GM21576 (cell line): ENCODE measurements around the gene CLCC1.
"Not testable (repeated sequence)": the region's sequence is repeated elsewhere in the genome, so short reads cannot be mapped to it uniquely, and the experiment has no call there.

ENCODE experiments used
- ATAC-seq: cut with Tn5 transposase; IDR thresholded peaks from one replicate; pipeline ENCODE4 v1.9.1; 2021; ENCODE audit warnings: mild to moderate bottlenecking, moderate library complexity; ENCODE audit not compliant: unreplicated experiment

CLCC1 gene

GRCh38 chr1:108963052-108963686, at the start of gene CLCC1:
CLCC1 (minus strand) TSS chr1:108963484; CDS start chr1:108950437, 13,047 bp downstream.
- ATAC-seq = peak; percentile 92

- ATAC-seq = no peak
These were observed 48.1 kb upstream of the CLCC1 start for GRCh38 chr1:109011335-109011734.

- ATAC-seq = not testable (repeated sequence)
These were observed 33.3 kb upstream of the CLCC1 start for GRCh38 chr1:108996622-108997021.

- no peak for ATAC-seq
These were observed 19.8 kb upstream of the CLCC1 start for GRCh38 chr1:108983114-108983513.

- no peak for ATAC-seq
These were observed 13.4 kb upstream of the CLCC1 start for GRCh38 chr1:108976658-108977057.

- no peak for ATAC-seq
These were observed 9.7 kb upstream of the CLCC1 start for GRCh38 chr1:108972951-108973350.

GRCh38 chr1:108969346-108969745, 6.1 kb upstream of the CLCC1 start:
- no peak for ATAC-seq

- no peak for ATAC-seq
These were observed 618 bp downstream of the CLCC1 start for GRCh38 chr1:108962681-108963051.

- ATAC-seq = no peak
These were observed 1.4 kb downstream of the CLCC1 start for GRCh38 chr1:108961752-108962486.

GRCh38 chr1:108961198-108961597, 2.1 kb downstream of the CLCC1 start:
- no peak for ATAC-seq

- no peak for ATAC-seq
These were observed 2.6 kb downstream of the CLCC1 start for GRCh38 chr1:108960719-108961118.

GRCh38 chr1:108957888-108958287, 5.4 kb downstream of the CLCC1 start:
- ATAC-seq = no peak

- no peak for ATAC-seq
These were observed 7.4 kb downstream of the CLCC1 start for GRCh38 chr1:108955881-108956280.

- ATAC-seq = no peak
These were observed 8.2 kb downstream of the CLCC1 start for GRCh38 chr1:108955111-108955510.

- no peak for ATAC-seq
These were observed 9.8 kb downstream of the CLCC1 start for GRCh38 chr1:108953452-108953851.

GRCh38 chr1:108951242-108951641, 12.0 kb downstream of the CLCC1 start:
- no peak for ATAC-seq

- no peak for ATAC-seq
These were observed 14.2 kb downstream of the CLCC1 start for GRCh38 chr1:108949044-108949443.

- ATAC-seq = no peak
These were observed 15.3 kb downstream of the CLCC1 start for GRCh38 chr1:108947871-108948525.

GRCh38 chr1:108936170-108936569, 27.1 kb downstream of the CLCC1 start:
- ATAC-seq = no peak

GRCh38 chr1:108933944-108934343, 29.3 kb downstream of the CLCC1 start:
- ATAC-seq = no peak

- ATAC-seq = not testable (repeated sequence)
These were observed 35.7 kb downstream of the CLCC1 start for GRCh38 chr1:108927565-108927964.

- no peak for ATAC-seq
These were observed 37.4 kb downstream of the CLCC1 start for GRCh38 chr1:108925920-108926319.
